Lung (tissue), 13 donors: ENCODE measurements around the gene SLC10A3. TPM values are rescaled to one million over a fixed set of nuclear protein-coding genes. Genes with fewer than 3 reads are reported as not detected.

ENCODE experiments used
- ATAC-seq: fragments of 200-7000 bp; cut with Tn5 transposase; one replicate; pipeline ENCODE4 v1.9.1; 2020; ENCODE audit warnings: moderate number of reproducible peaks; ENCODE audit not compliant: insufficient read depth, low FRiP score
- DNase-seq, 3 donors: peaks; one replicate each; pipeline ENCODE4 v3.0.0-alpha.2; 2013 to 2017
- H3K27ac ChIP-seq, 2 donors: one replicate each; pipeline ENCODE4 v1.5.1; 2013; ENCODE audit warnings: mild to moderate bottlenecking in 2 of 2, moderate library complexity in 2 of 2, control low read depth in 1 of 2, inconsistent platforms in 1 of 2, low read depth in 1 of 2, low read length in 1 of 2
- H3K27me3 ChIP-seq, 3 donors: one replicate each; pipeline ENCODE4 v1.5.1; 2013; ENCODE audit warnings: low read length in 2 of 3; ENCODE audit not compliant: control insufficient read depth in 3 of 3, insufficient read depth in 3 of 3
- H3K36me3 ChIP-seq, 4 donors: one replicate each; pipeline ENCODE4 v1.5.1; 2013; ENCODE audit warnings: low read length in 4 of 4, mild to moderate bottlenecking in 1 of 4, moderate library complexity in 1 of 4; ENCODE audit not compliant: control insufficient read depth in 4 of 4, insufficient read depth in 4 of 4
- H3K4me1 ChIP-seq, 5 donors: one replicate each; pipeline ENCODE4 v1.5.1; 2013; ENCODE audit warnings: low read length in 5 of 5, mild to moderate bottlenecking in 2 of 5, moderate library complexity in 1 of 5; ENCODE audit not compliant: control insufficient read depth in 5 of 5, insufficient read depth in 5 of 5
- H3K4me3 ChIP-seq: one replicate; pipeline ENCODE4 v1.5.1; 2013; ENCODE audit warnings: mild to moderate bottlenecking, control low read depth, moderate library complexity
- H3K9ac ChIP-seq, 2 donors: one replicate each; pipeline ENCODE4 v1.5.1; 2013; ENCODE audit warnings: low read length in 2 of 2, control low read depth in 1 of 2; ENCODE audit not compliant: insufficient read depth in 1 of 2
- H3K9me3 ChIP-seq, 4 donors: one replicate each; pipeline ENCODE4 v1.5.1; 2013; ENCODE audit warnings: low read length in 3 of 4, mild to moderate bottlenecking in 1 of 4, moderate library complexity in 1 of 4; ENCODE audit not compliant: control insufficient read depth in 4 of 4, insufficient read depth in 3 of 4
- CTCF ChIP-seq: IDR thresholded peaks from 2 replicates; pipeline ENCODE4 v1.5.1; 2012; ENCODE audit warnings: mild to moderate bottlenecking; ENCODE audit errors: control extremely low read depth, extremely low read depth
- WGBS, 2 donors: extraction: QIAGEN DNeasy Blood & Tissue Kit; methylation state at CpG; one replicate each; pipeline ENCODE4 v1.1.7; 2013; 5-methylcytosine and 5-hydroxymethylcytosine counted together
- polyA plus RNA-seq, 2 donors: library from polyadenylated mRNA; stranded (reverse); fragments of 200-250 nt; gene quantifications; one replicate each; pipeline ENCODE4 v1.2.1, GENCODE V29; 2013
- small RNA-seq: library from RNA; depleted of rRNA; stranded (forward); fragments of <200 nt; gene quantifications from one replicate; pipeline ENCODE3, GENCODE V24; 2014; ENCODE audit warnings: low replicate concordance
- total RNA-seq, 2 donors: library from RNA; depleted of rRNA in 1 of 2; stranded (reverse); fragments of >200 nt in 1 of 2; gene quantifications; one replicate each; pipeline ENCODE4 v1.2.1, GENCODE V29; 2014 to 2021
- donor health status: control.
- donor health status: control.
- donor health status: Bipolar disorder and iron deficiency.
- donor health status: healthy.
- donor health status: DM: yes; HTN: yes; CAD: no.

SLC10A3 gene
- total and polyA plus RNA-seq, 4 donors, result 11.1 to 33.0 (median 29.1) TPM

DNA sequence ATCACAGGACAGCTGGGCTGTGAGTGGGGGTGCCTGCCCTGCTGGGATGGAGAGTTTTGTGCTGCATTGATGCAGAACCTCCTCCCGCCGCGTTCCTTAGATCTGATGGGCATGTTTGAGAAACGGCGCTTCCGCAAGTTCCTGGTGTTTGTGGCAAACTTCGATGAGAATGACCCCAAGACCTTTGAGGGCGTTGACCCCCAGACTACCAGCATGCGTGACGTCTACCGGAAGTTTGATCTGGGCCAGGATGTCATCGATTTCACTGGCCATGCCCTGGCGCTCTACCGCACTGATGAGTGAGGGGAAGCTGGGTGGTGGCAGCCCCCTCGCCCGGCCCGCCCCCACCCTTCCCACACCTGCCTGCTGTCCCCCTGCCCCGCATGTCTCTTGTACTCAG, 50.6 kb downstream of the SLC10A3 start:
- no peak overlapping the region for H3K4me3 ChIP-seq
- DNase-seq, result no peak
- no peak overlapping the region for H3K9ac ChIP-seq
- H3K9me3 ChIP-seq, result peaks cover 0 to 2% (median 0%) of the 10 kb centered on the region in 4 donors
- 88 to 93% methylated on average over 13 to 18 of the region's 18 CpGs for WGBS, 2 donors
- peaks cover 0 to 8% (median 0%) of the 10 kb centered on the region in 5 donors for H3K4me1 ChIP-seq
- peaks cover 0 to 21% (median 8%) of the 10 kb centered on the region in 4 donors for H3K36me3 ChIP-seq
- no peak for TF ChIP-seq CTCF
- H3K27me3 ChIP-seq, result no peaks in the 10 kb centered on the region
- ATAC-seq, result no peak
- H3K27ac ChIP-seq, result no peak overlapping the region

DNA sequence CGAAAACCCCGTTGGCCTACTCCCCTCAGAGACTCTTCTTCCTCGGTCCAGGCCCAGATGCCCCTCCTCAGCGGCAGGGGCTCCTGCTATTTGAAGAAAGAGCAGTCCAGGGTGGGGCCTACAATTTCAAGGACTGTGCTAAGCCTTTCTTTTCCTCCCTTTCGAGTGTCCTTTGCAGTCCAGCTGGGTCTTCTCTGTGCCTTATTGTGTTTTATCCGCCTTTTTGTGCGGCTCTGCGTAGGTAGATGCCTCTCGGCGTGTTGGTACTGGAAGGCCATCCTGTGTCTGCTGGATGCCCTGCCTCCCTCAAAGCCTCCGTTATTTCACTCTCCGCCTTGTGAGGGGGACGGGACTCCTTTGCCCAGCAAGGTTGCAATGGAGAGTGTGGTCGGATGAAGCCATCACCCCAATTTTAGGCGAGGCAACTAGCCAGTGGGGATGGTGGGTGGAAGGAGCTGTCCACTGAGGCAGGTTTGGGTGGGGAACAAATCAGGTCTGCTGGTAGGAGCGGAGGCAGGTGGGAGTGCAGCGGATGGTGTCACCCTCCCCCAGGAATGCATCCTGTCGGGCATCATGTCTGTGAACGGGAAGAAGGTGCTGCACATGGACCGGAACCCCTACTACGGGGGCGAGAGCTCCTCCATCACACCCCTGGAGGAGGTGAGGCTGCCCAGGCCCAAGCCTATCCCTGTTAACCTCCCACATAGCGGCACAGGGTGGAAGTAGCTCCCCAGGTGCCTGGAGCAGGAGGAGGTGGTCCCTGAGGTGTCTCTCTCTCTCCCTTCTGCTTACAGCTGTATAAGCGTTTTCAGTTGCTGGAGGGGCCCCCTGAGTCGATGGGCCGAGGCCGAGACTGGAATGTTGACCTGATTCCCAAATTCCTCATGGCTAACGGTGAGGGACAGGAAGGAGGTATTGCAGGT, 52.2 kb downstream of the SLC10A3 start:
- Histone ChIP-seq H3K9ac (peak overlapping the region in 1 of 2 donors; percentile 67), H3K4me3 (peak overlapping the region; percentile 60), H3K4me1 (peaks cover 0 to 8% (median 0%) of the 10 kb centered on the region in 5 donors), H3K36me3 (peaks cover 0 to 32% (median 9%) of the 10 kb centered on the region in 4 donors), H3K27ac (no peak overlapping the region), H3K27me3 (no peaks in the 10 kb centered on the region), H3K9me3 (peaks cover 0 to 2% (median 0%) of the 10 kb centered on the region in 4 donors)
- TF ChIP-seq CTCF, result no peak
- DNase-seq, result no peak
- no peak for ATAC-seq
- WGBS, 2 donors, result 62 to 68% methylated on average over 21 to 28 of the region's 28 CpGs

Small RNA genes lying within 50 kb of the gene (small RNA-seq; reads per million reads assigned to genes)
- 0.08 reads per million for gene MIR6858
- not detected for gene RN7SL697P

Other genes starting within 250 kb of the SLC10A3 start
- not detected for gene OPN1MW3, start 233.0 kb downstream of the SLC10A3 start, total RNA-seq
- not detected for gene OPN1MW3, start 233.0 kb downstream of the SLC10A3 start, polyA plus RNA-seq
- not detected for gene TEX28, start 195.5 kb downstream of the SLC10A3 start, total RNA-seq
- under 1 TPM in 1 of 2 donors, not detected in 1; 0.02 TPM for gene TEX28, start 195.5 kb downstream of the SLC10A3 start, polyA plus RNA-seq
- 1 to 10 TPM in 1 of 2 donors, under 1 TPM in 1; 0.18 to 1.5 TPM for gene TKTL1, start 194.8 kb downstream of the SLC10A3 start, total RNA-seq
- gene TKTL1, start 194.8 kb downstream of the SLC10A3 start, polyA plus RNA-seq, result under 1 TPM in 1 of 2 donors, not detected in 1; 0.54 TPM
- gene FLNA, start 116.0 kb downstream of the SLC10A3 start, total RNA-seq, result 1,000 to 10,000 TPM in 1 of 2 donors, 100 to 1,000 TPM in 1; 602 to 1,802 TPM
- 100 to 1,000 TPM; 645 to 783 TPM for gene FLNA, start 116.0 kb downstream of the SLC10A3 start, polyA plus RNA-seq
- gene EMD, start 111.3 kb downstream of the SLC10A3 start, total RNA-seq, result 10 to 100 TPM; 33.0 to 66.9 TPM
- 100 to 1,000 TPM in 1 of 2 donors, 10 to 100 TPM in 1; 82.7 to 108 TPM for gene EMD, start 111.3 kb downstream of the SLC10A3 start, polyA plus RNA-seq
- 1,000 to 10,000 TPM; 2,479 to 3,133 TPM for gene RPL10, start 92.3 kb downstream of the SLC10A3 start, total RNA-seq
- 1,000 to 10,000 TPM; 4,111 to 4,258 TPM for gene RPL10, start 92.3 kb downstream of the SLC10A3 start, polyA plus RNA-seq
- gene DNASE1L1, start 81.4 kb downstream of the SLC10A3 start, total RNA-seq, result 10 to 100 TPM; 12.5 to 41.0 TPM
- 10 to 100 TPM; 28.2 to 52.3 TPM for gene DNASE1L1, start 81.4 kb downstream of the SLC10A3 start, polyA plus RNA-seq
- 10 to 100 TPM; 28.4 to 48.9 TPM for gene TAFAZZIN, start 79.1 kb downstream of the SLC10A3 start, total RNA-seq
- 10 to 100 TPM; 39.7 to 61.2 TPM for gene TAFAZZIN, start 79.1 kb downstream of the SLC10A3 start, polyA plus RNA-seq
- 100 to 1,000 TPM in 1 of 2 donors, 10 to 100 TPM in 1; 73.7 to 142 TPM for gene ATP6AP1, start 62.0 kb downstream of the SLC10A3 start, total RNA-seq
- gene ATP6AP1, start 62.0 kb downstream of the SLC10A3 start, polyA plus RNA-seq, result 100 to 1,000 TPM in 1 of 2 donors, 10 to 100 TPM in 1; 84.1 to 220 TPM
- 100 to 1,000 TPM in 1 of 2 donors, 10 to 100 TPM in 1; 64.0 to 116 TPM for gene GDI1, start 53.5 kb downstream of the SLC10A3 start, total RNA-seq
- gene GDI1, start 53.5 kb downstream of the SLC10A3 start, polyA plus RNA-seq, result 100 to 1,000 TPM; 116 to 130 TPM
- 10 to 100 TPM; 23.4 to 74.4 TPM for gene FAM50A, start 46.5 kb downstream of the SLC10A3 start, total RNA-seq
- 100 to 1,000 TPM; 106 to 202 TPM for gene FAM50A, start 46.5 kb downstream of the SLC10A3 start, polyA plus RNA-seq
- 10 to 100 TPM; 17.3 to 61.1 TPM for gene PLXNA3, start 32.3 kb downstream of the SLC10A3 start, total RNA-seq
- 10 to 100 TPM; 10.2 to 16.1 TPM for gene PLXNA3, start 32.3 kb downstream of the SLC10A3 start, polyA plus RNA-seq
- 10 to 100 TPM; 10.3 to 26.4 TPM for gene LAGE3, start 11.3 kb downstream of the SLC10A3 start, total RNA-seq
- gene LAGE3, start 11.3 kb downstream of the SLC10A3 start, polyA plus RNA-seq, result 10 to 100 TPM; 21.5 to 32.0 TPM
- 10 to 100 TPM; 22.9 to 38.2 TPM for gene UBL4A, start 4.0 kb downstream of the SLC10A3 start, total RNA-seq
- 10 to 100 TPM; 21.3 to 39.6 TPM for gene UBL4A, start 4.0 kb downstream of the SLC10A3 start, polyA plus RNA-seq
- gene FAM3A, start 25.6 kb upstream of the SLC10A3 start, total RNA-seq, result 10 to 100 TPM; 21.5 to 48.6 TPM
- 10 to 100 TPM; 43.9 to 61.2 TPM for gene FAM3A, start 25.6 kb upstream of the SLC10A3 start, polyA plus RNA-seq
- 100 to 1,000 TPM in 1 of 2 donors, 10 to 100 TPM in 1; 24.3 to 106 TPM for gene G6PD, start 56.2 kb upstream of the SLC10A3 start, total RNA-seq
- gene G6PD, start 56.2 kb upstream of the SLC10A3 start, polyA plus RNA-seq, result 10 to 100 TPM; 55.4 to 75.6 TPM
- 10 to 100 TPM; 12.0 to 58.3 TPM for gene IKBKG, start 57.0 kb upstream of the SLC10A3 start, total RNA-seq
- 10 to 100 TPM; 23.1 to 49.6 TPM for gene IKBKG, start 57.0 kb upstream of the SLC10A3 start, polyA plus RNA-seq
- gene CTAG1A, start 94.5 kb upstream of the SLC10A3 start, total RNA-seq, result not detected
- not detected for gene CTAG1A, start 94.5 kb upstream of the SLC10A3 start, polyA plus RNA-seq
- gene CTAG1B, start 128.7 kb upstream of the SLC10A3 start, total RNA-seq, result not detected
- not detected for gene CTAG1B, start 128.7 kb upstream of the SLC10A3 start, polyA plus RNA-seq
- not detected for gene CTAG2, start 162.9 kb upstream of the SLC10A3 start, total RNA-seq
- gene CTAG2, start 162.9 kb upstream of the SLC10A3 start, polyA plus RNA-seq, result 1 to 10 TPM in 1 of 2 donors, not detected in 1; 4.9 TPM